MM.1S (cell line): ENCODE results near the gene SLC25A11.

ENCODE experiments used
- DNase-seq: peaks from one replicate; pipeline ENCODE4 v3.0.0-alpha.2; 2015
- H2AFZ ChIP-seq: fragments of 300-600 bp; sonication (generic); 2 replicates; pipeline ENCODE4 v1.6.0; 2016; ENCODE audit warnings: antibody characterized with exemption, low read length
- H3F3A ChIP-seq: fragments of 300-600 bp; sonication (generic); 2 replicates; pipeline ENCODE4 v1.6.1; 2016; ENCODE audit warnings: mild to moderate bottlenecking, antibody characterized with exemption, low read length, moderate library complexity, mixed read lengths; ENCODE audit not compliant: insufficient read depth
- H3K27ac ChIP-seq: fragments of 300-600 bp; sonication (generic); 2 replicates; pipeline ENCODE4 v1.5.1; 2016; ENCODE audit warnings: mild to moderate bottlenecking, low read length
- H3K27me3 ChIP-seq: fragments of 300-600 bp; sonication (generic); replicated peaks from 2 replicates; pipeline ENCODE4 v1.6.0; 2016; ENCODE audit warnings: low read length; ENCODE audit not compliant: insufficient read depth
- H3K36me3 ChIP-seq: fragments of 300-600 bp; sonication (generic); replicated peaks from 2 replicates; pipeline ENCODE4 v1.6.1; 2016; ENCODE audit warnings: mild to moderate bottlenecking, low read length, mixed read lengths; ENCODE audit not compliant: insufficient read depth
- H3K4me1 ChIP-seq: fragments of 300-600 bp; sonication (generic); 2 replicates; pipeline ENCODE4 v1.6.1; 2016; ENCODE audit warnings: low read length, mixed read lengths
- H3K4me2 ChIP-seq: fragments of 300-600 bp; sonication (generic); 2 replicates; pipeline ENCODE4 v1.6.0; 2016; ENCODE audit warnings: low read depth, low read length
- H3K4me3 ChIP-seq: fragments of 300-600 bp; sonication (generic); 2 replicates; pipeline ENCODE4 v1.5.1; 2016; ENCODE audit warnings: low read length, mixed read lengths
- H3K79me2 ChIP-seq: fragments of 300-600 bp; sonication (generic); 2 replicates; pipeline ENCODE4 v1.6.1; 2016; ENCODE audit warnings: mixed run types, low read length, mixed read lengths
- H3K9ac ChIP-seq: fragments of 300-600 bp; sonication (generic); 2 replicates; pipeline ENCODE4 v1.6.1; 2016; ENCODE audit warnings: low read length, mixed read lengths
- H3K9me2 ChIP-seq: fragments of 300-600 bp; sonication (generic); replicated peaks from 2 replicates; pipeline ENCODE4 v1.6.1; 2016; ENCODE audit warnings: mild to moderate bottlenecking, low read length, mixed read lengths; ENCODE audit not compliant: insufficient read depth
- H3K9me3 ChIP-seq: fragments of 300-600 bp; sonication (generic); replicated peaks from 2 replicates; pipeline ENCODE4 v1.6.1; 2016; ENCODE audit warnings: mild to moderate bottlenecking, low read length, mixed read lengths; ENCODE audit not compliant: insufficient read depth
- H4K20me1 ChIP-seq: fragments of 300-600 bp; sonication (generic); 2 replicates; pipeline ENCODE4 v1.6.1; 2016; ENCODE audit warnings: mild to moderate bottlenecking, low read length, moderate library complexity, mixed read lengths; ENCODE audit not compliant: insufficient read depth
- CTCF ChIP-seq: fragments of 300-600 bp; sonication (generic); IDR thresholded peaks from 2 replicates; pipeline ENCODE4 v1.5.1; 2016; ENCODE audit warnings: antibody characterized with exemption, low read length, mixed read lengths
- EZH2 ChIP-seq: fragments of 300-600 bp; sonication (generic); optimal IDR thresholded peaks from 2 replicates; pipeline ENCODE3; 2017; ENCODE audit warnings: low read depth, mild to moderate bottlenecking, antibody characterized with exemption, low read length, mixed read lengths
- EZH2phosphoT487 ChIP-seq: fragments of 300-600 bp; sonication (generic); IDR thresholded peaks from 2 replicates; pipeline ENCODE4 v1.6.1; 2018; ENCODE audit warnings: antibody characterized with exemption, low read length

SLC25A11 gene

GRCh38 chr17:4970273-4970672 lies 30.4 kb upstream of the SLC25A11 start:
- H3F3A ChIP-seq, result peaks cover 12% of the 10 kb centered on the region; the same call in 1 of the 2 replicates
- TF ChIP-seq EZH2phosphoT487 (no peak), CTCF (no peak), EZH2 (no peak)
- no peaks in the 10 kb centered on the region for H3K36me3 ChIP-seq
- no peak overlapping the region for H3K27ac ChIP-seq
- no peaks in the 10 kb centered on the region for H3K9me2 ChIP-seq
- H3K27me3 ChIP-seq, result no peaks in the 10 kb centered on the region
- no peak overlapping the region for H3K9ac ChIP-seq
- no peak overlapping the region for H3K4me3 ChIP-seq
- H3K79me2 ChIP-seq, result peaks cover 23% of the 10 kb centered on the region
- H3K4me2 ChIP-seq, result no peak overlapping the region
- DNase-seq, result no peak
- no peaks in the 10 kb centered on the region for H4K20me1 ChIP-seq
- no peaks in the 10 kb centered on the region for H3K9me3 ChIP-seq
- H3K4me1 ChIP-seq, result peaks cover 12% of the 10 kb centered on the region; the same call in 1 of the 2 replicates
- H2AFZ ChIP-seq, result no peak overlapping the region

GRCh38 chr17:4969551-4970173 lies 29.8 kb upstream of the SLC25A11 start:
- no peaks in the 10 kb centered on the region for H3K27me3 ChIP-seq
- H3K79me2 ChIP-seq, result peaks cover 25% of the 10 kb centered on the region
- H4K20me1 ChIP-seq, result no peaks in the 10 kb centered on the region
- peaks cover 12% of the 10 kb centered on the region; the same call in 1 of the 2 replicates for H3K4me1 ChIP-seq
- H3K9me3 ChIP-seq, result no peaks in the 10 kb centered on the region
- H3K27ac ChIP-seq, result no peak overlapping the region
- no peaks in the 10 kb centered on the region for H3K36me3 ChIP-seq
- no peak overlapping the region for H3K4me2 ChIP-seq
- no peak for DNase-seq
- H3K9ac ChIP-seq, result no peak overlapping the region
- TF ChIP-seq CTCF (no peak), EZH2 (no peak), EZH2phosphoT487 (no peak)
- H3K9me2 ChIP-seq, result no peaks in the 10 kb centered on the region
- no peak overlapping the region for H3K4me3 ChIP-seq
- H3F3A ChIP-seq, result peaks cover 12% of the 10 kb centered on the region; the same call in 1 of the 2 replicates
- no peak overlapping the region for H2AFZ ChIP-seq

GRCh38 chr17:4969047-4969550 lies 29.3 kb upstream of the SLC25A11 start:
- Histone ChIP-seq H3K79me2 (peaks cover 25% of the 10 kb centered on the region), H3K4me3 (no peak overlapping the region), H3K9ac (no peak overlapping the region), H3K27me3 (no peaks in the 10 kb centered on the region), H3K4me2 (peak overlapping the region; percentile 96; the same call in 1 of the 2 replicates), H3K27ac (no peak overlapping the region), H3K9me2 (no peaks in the 10 kb centered on the region), H3K36me3 (no peaks in the 10 kb centered on the region), H4K20me1 (no peaks in the 10 kb centered on the region), H3K4me1 (peaks cover 12% of the 10 kb centered on the region; the same call in 1 of the 2 replicates), H3F3A (peaks cover 12% of the 10 kb centered on the region; the same call in 1 of the 2 replicates), H2AFZ (no peak overlapping the region), H3K9me3 (no peaks in the 10 kb centered on the region)
- TF ChIP-seq EZH2, result no peak
- no peak for TF ChIP-seq EZH2phosphoT487
- TF ChIP-seq CTCF, result no peak
- DNase-seq, result no peak
